GM12891 (cell line): Measurements from ENCODE around the gene RBKS.

Experiments
- POLR2A ChIP-seq: IDR thresholded peaks from 2 replicates; pipeline ENCODE4 v1.6.1; 2011; ENCODE audit warnings: low read depth, low read length, control low read depth
- POU2F2 ChIP-seq: IDR thresholded peaks from 2 replicates; pipeline ENCODE4 v1.6.1; 2011; ENCODE audit warnings: low read depth, mild to moderate bottlenecking, control low read depth, low read length, moderate library complexity

DNA sequence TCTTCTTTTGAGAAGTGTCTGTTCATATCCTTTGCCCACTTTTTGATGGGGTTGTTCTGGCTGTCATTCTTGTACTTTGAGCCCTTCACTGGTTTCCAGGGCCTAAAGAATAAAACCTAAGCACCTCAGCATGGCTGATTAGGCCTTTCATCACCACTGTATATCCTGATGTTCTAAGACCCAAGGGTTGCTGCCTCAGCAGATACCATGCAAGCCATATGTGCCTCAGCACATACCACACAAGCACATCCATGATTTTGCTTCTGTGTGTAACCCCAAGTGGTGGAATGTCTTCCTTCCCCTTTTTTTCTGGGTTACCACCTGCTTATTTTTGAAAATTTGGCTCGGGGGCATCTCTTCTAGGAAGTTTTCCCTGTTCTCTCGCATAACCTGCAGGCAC lies 11.4 kb downstream of the RBKS start:
- no peak for TF ChIP-seq POU2F2
- TF ChIP-seq POLR2A = no peak
